CD4-positive, alpha-beta T cell treated with Interleukin-15 for 1 hour (primary cell): Measurements from ENCODE around the gene SERPING1.

Source experiments
- DNase-seq: peaks from one replicate; pipeline ENCODE4 v3.0.0-alpha.2; 2020

Gene SERPING1

GRCh38 chr11:57638811-57639320, 41.4 kb downstream of the SERPING1 start:
- DNase-seq, result no peak

- DNase-seq, result no peak
These were observed 42.0 kb downstream of the SERPING1 start for GRCh38 chr11:57639321-57640067.

DNA sequence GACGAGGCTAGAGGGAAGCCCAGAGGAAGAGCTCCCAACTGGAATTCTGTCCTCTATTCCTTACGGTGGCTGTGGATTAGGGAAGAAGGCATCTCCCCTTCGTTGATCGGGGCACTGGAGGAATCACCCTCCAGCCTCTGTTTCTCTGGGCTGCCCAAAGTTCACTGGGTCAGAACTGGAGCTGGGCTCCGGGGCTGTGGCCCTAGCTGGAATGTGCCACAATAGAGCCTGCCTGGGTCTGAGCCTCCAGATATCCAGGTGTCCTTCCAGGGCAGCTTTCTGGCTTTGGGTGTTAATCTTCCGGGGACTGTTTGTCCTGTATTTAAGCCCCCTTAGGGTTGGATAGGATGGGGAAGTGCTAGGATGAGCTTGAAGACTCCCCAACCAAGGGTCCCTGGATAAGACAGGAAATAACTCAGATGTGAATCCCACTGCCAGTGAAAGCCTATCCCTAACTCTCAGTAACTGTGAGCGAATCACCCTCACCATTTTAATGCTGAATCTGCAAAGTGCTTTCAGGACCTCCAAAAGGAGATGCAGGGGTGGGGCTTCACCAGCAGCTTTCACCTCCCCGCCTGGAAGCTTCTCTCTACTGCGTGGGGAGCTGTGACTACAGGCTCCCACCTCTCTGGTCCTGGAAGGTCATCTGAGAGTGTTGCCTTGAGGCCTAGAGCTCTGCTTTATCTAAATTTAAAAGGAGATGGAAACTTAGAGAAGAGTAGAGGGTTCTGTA, 42.7 kb downstream of the SERPING1 start:
- DNase-seq, result no peak

GRCh38 chr11:57641011-57641807, 43.7 kb downstream of the SERPING1 start:
- DNase-seq, result no peak

GRCh38 chr11:57643802-57644201, 46.3 kb downstream of the SERPING1 start:
- DNase-seq, result no peak

DNA sequence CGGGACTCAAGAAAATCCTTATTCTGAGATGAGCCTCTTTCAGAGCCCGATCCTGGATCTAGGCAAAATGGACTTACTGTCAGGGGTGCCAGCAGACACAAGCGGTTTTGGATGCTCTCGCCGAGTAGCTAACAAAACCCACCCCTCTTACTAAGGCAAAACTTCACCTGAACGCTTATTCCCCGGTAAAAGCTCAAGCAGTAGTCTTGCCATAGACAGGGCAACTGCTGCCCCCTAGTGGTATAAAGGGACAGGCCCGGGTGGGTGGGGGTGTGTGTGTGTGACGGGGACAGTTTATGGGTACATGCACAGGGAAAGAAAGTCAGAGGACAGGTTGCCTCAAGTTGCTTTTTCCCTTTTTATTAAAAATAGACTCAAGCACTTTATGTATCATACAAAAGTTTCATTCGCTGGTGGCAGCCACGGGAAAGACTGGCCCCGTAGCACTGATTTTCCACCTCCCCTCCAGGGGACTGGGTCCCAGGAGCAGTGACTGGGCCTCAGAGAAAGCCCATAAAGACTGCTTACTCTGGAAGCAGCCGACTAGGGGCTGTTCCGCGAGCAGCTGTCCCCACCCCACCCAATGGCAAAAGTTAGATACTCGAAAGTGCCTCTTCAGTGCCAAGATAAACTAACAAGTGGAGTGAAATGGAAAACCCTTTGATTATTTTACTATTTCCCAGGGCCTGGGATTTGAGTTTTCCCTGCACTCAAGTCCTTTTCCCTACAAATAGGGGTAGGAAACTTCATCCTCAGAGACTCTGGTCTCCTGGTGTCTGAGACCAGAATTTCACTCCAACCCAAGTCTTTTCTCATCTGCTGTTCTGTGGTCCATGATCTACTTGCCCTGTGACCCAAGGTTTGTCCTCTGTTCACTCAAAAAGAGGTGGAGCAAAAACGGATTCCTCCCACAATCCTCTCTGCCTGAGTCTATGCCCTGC, 47.5 kb downstream of the SERPING1 start:
- DNase-seq, result peak; percentile 83

GRCh38 chr11:57645689-57646085, 48.2 kb downstream of the SERPING1 start:
- DNase-seq, result no peak

DNA sequence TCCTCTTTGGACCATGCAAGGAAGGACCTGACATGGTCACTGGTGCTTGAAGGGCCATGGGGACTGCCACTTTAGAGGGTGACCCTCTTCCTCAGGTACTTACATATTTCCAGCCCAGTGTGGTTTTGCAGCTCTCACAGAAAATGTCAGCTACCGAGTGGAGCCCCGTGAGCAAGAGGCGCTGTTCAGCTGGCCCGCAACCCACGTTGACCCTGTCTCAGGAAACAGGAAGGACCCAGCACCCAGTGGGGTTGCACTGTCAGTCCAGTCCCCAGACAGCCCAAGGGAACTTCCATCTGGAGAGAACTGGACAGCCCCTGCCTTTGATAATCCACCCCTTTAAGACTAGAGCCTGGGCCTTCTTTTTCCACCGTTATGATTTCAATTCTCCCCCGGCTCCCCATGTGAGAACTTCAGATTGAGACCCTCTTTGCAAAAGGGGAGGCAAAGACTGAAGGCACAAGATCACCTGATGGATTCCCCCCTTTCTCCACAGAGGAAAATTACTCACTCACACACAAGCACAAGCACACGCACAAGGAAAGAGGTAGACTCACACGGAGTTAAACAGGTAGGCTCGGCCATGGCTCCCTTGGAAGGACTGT, 48.8 kb downstream of the SERPING1 start:
- DNase-seq, result no peak

DNA sequence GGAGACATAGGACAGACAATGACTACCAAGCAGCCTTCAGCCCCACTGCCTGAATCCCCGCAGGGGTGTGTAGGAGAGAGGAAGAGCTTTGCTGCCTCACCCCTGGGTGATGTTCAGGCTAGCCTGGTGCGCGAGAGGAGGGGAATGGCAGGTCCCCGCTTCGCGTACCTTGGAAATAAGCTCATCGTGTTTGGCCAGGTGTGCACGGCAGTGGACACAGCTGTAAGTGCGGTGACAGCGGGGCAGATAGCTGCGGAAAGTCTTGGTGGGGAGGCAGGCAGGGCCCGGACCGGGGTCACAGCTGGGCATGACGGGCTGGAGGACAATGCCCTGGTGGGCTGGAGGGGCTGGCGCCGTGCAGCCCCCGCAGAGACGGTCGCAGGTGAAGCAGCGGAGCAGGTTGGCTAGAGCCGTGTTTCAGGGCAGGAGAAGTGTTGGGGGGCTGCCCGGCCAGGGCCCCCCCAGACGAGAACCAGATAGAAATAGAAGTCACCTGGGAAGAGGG, 49.4 kb downstream of the SERPING1 start:
- no peak for DNase-seq

DNA sequence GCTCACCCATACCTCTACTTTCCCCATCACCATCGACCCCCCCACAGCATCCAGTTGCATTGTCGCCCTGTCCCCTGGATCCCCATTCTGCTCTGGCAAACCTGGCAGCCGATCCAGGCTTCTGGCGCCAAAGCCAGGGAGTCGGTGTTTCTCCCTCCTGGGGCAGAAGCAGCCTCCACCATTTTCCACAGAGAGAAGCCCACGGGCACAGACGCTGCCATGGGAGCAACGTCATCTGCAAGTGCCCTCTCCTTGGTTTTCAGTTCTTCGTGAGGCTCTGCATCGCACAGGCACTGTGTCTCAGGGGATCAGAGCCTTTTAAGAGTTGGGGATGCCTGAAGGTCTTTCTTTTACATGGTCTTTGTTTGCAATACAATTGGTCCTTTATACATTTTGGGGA, 49.9 kb downstream of the SERPING1 start:
- no peak for DNase-seq

- DNase-seq, result no peak
These were observed 50.7 kb downstream of the SERPING1 start for GRCh38 chr11:57647960-57648800.

DNA sequence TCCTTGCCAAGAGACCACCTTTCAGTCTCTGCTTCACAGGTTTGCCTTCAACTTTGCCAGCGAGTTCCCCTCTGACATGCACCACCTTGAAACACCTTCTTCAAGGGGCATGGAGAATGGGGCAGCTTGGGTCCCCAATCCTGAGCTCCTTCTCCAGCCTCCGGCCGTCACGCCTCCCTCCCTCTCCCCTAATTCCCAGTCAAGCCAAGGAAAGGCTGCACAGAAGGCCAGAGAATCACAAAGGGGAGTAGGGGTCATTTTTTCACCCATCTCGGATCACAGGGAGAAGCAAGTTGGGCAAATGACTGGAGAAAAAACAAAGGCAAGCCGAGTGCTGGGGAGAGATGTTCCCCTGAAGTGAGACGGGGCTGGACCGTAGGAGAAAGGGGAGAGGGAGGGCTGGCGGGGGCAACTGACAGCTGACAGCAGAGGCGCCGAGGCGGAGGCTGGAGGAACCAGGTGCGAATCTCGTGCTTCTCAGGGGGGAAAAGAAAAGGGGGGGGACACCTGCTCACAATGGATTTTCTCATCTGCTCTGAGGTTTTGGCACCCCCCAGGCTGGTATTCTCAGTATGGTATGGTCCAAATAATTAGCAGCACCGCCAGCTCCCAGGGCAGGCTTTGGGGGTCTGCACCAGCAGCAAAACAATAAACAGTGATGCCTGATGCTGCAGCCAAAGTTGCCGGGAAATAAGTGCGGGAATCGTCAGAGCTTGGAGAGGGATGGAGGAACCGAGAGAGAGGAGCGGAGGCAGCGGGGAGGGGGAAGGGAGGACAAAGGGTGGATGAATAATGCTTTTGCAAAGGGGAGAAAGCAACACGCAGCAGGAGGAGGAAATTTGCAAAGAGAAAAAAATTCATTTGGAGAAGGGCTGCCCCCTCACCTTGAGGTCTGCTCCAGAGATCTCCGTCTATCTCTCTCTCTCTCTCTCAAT, 51.6 kb downstream of the SERPING1 start:
- no peak for DNase-seq

GRCh38 chr11:57649826-57650738, 52.6 kb downstream of the SERPING1 start, which contains the start of gene YPEL4:
YPEL4 (minus strand) TSS chr11:57649912; CDS start chr11:57647107, 2,805 bp downstream.
- DNase-seq, result peak; percentile 84

- DNase-seq, result no peak
These were observed 53.2 kb downstream of the SERPING1 start for GRCh38 chr11:57650739-57651090.

DNA sequence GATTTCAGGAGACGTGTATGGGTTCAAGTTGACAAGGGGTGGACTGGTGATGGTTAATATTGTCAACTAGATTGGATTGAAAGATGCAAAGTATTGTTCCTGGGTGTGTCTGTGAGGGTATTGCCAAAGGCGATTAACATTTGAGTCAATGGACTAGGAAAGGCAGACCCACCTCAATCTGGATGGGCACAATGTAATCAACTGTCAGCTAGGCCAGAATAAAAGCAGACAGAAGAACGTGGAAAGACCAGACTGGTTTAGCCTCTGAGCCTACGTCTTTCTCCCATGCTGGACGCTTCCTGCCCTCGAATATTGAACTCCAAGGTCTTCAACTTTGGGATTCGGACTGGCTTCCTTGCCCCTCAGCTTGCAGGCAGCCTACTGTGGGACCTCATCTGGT, 53.9 kb downstream of the SERPING1 start:
- DNase-seq, result no peak

GRCh38 chr11:57652230-57652629, 54.7 kb downstream of the SERPING1 start:
- peak; percentile 46 for DNase-seq

- no peak for DNase-seq
These were observed 55.2 kb downstream of the SERPING1 start for GRCh38 chr11:57652662-57653061.

GRCh38 chr11:57653163-57653562, 55.7 kb downstream of the SERPING1 start:
- DNase-seq, result no peak
